ENCODE results near the gene TTLL4. TPM values are rescaled to one million over a fixed set of nuclear protein-coding genes. Genes with fewer than 3 reads are reported as not detected.

Gene TTLL4
- total and polyA plus RNA-seq, 2 of the 8 experiments (the other 6 are each of a cell fraction or from before 2014, with no cell fraction given): 71.1 to 105 TPM

- Histone ChIP-seq H2BK120ac (replicated peaks; ENCODE audit: low read depth, low read length) (no peak overlapping the region), H4K91ac (replicated peaks; ENCODE audit: insufficient read length, low read length) (no peak overlapping the region), H3K4me1 (replicated peaks in 1 of 4; ENCODE audit: control insufficient read depth in 3 of 4, insufficient read depth in 4 of 4, low read length in 3 of 4) (no peaks in the 10 kb centered on the region), H4K8ac (ENCODE audit: extremely low read depth, insufficient read depth, low read length) (no peak overlapping the region), H3K23ac (ENCODE audit: insufficient read length) (no peak overlapping the region), H3K9me3 (ENCODE audit: insufficient read depth in 2 of 2, low read depth in 1 of 2, low read length in 1 of 2) (no peaks in the 10 kb centered on the region), H3K4ac (replicated peaks; ENCODE audit: insufficient read length, low read depth, low read length) (no peak overlapping the region), H3K36me3 (ENCODE audit: control insufficient read depth in 2 of 4, insufficient read depth in 4 of 4, low read length in 3 of 4) (peaks cover 0 to 19% (median 10%) of the 10 kb centered on the region in 4 experiments; a peak in 5 of 8 replicates), H2AK5ac (ENCODE audit: low read depth, low read length) (no peak overlapping the region), H3K4me2 (ENCODE audit: insufficient read depth in 1 of 2, low read depth in 2 of 2, low read length in 2 of 2) (no peak overlapping the region), H3K79me1 (ENCODE audit: low read depth, low read length) (no peaks in the 10 kb centered on the region), H2BK12ac (ENCODE audit: low read depth, low read length) (no peak overlapping the region), H3K56ac (replicated peaks; ENCODE audit: insufficient read length, low read depth, low read length) (no peak overlapping the region), H4K5ac (ENCODE audit: insufficient read length, low read depth, low read length) (no peak overlapping the region), H3K79me2 (ENCODE audit: control insufficient read depth in 1 of 2, insufficient read depth in 2 of 2, low read length in 2 of 2) (no peaks in the 10 kb centered on the region), H3K9ac (replicated peaks in 1 of 4; ENCODE audit: extremely low read depth in 1 of 4, low read depth in 3 of 4, low read length in 3 of 4) (no peak overlapping the region), H2BK15ac (ENCODE audit: low read length) (no peak overlapping the region), H4K20me1 (replicated peaks in 1 of 2; ENCODE audit: control insufficient read depth in 1 of 2, insufficient read depth in 2 of 2, low read length in 2 of 2) (peaks cover 0 to 3% of the 10 kb centered on the region in 2 experiments), H2AFZ (ENCODE audit: low read length) (no peak overlapping the region), H3K27ac (ENCODE audit: low read depth, low read length) (no peak overlapping the region), H2BK20ac (ENCODE audit: low read length) (no peak overlapping the region), H2BK5ac (ENCODE audit: low read depth, low read length) (no peak overlapping the region), H3K23me2 (ENCODE audit: low read depth, low read length) (no peaks in the 10 kb centered on the region), H3K4me3 (ENCODE audit: extremely low read depth in 1 of 4, insufficient read depth in 2 of 4, low read depth in 3 of 4, low read length in 4 of 4) (no peak overlapping the region), H3K27me3 (replicated peaks in 1 of 4; ENCODE audit: control insufficient read depth in 3 of 4, extremely low read depth in 1 of 4, insufficient read depth in 3 of 4, low read length in 3 of 4) (no peaks in the 10 kb centered on the region), H3K18ac (ENCODE audit: extremely low read depth, low read length) (no peak overlapping the region), H3K14ac (ENCODE audit: insufficient read length) (no peak overlapping the region)
- WGBS, 2 experiments (ENCODE audit: extremely low coverage in 1 of 2, insufficient coverage in 1 of 2, insufficient read length in 1 of 2, insufficient replicate concordance in 2 of 2, low coverage in 1 of 2, low lambda C conversion rate in 2 of 2, missing lambda C conversion rate in 1 of 2): 87% methylated on average over 4 of the region's 4 CpGs; no CpG with 5 or more reads in 1 of the 2 experiments
- no peak for FAIRE-seq
- POLR2A ChIA-PET (ENCODE audit: partially characterized antibody): no interaction called here
- CTCF ChIA-PET (ENCODE audit: partially characterized antibody): interaction anchor here (2.1 kb wide), 1 partner anchor 9 kb away, joined by 11 read pairs; no protein-coding TSS in a partner anchor
- no peak for DNase-seq (ENCODE audit: low read depth in 1 of 2, low spot score in 2 of 2)
- no peak for TF ChIP-seq EZH2 (IDR thresholded peaks at IDR 0.05; ENCODE audit: low read depth, low read length, severe bottlenecking)
- no peak for TF ChIP-seq HDAC6 (IDR thresholded peaks at IDR 0.05; ENCODE audit: low read depth, low read length)
- TF ChIP-seq ASH2L (IDR thresholded peaks at IDR 0.05; ENCODE audit: low read length): no peak
- TF ChIP-seq TCF12 (IDR thresholded peaks at IDR 0.05; ENCODE audit: low read depth, low read length): no peak
- TF ChIP-seq NRF1 (IDR thresholded peaks at IDR 0.05; ENCODE audit: low read depth, low read length): no peak
- TF ChIP-seq JUN (IDR thresholded peaks at IDR 0.05; ENCODE audit: low read depth, low read length): no peak
- no peak for TF ChIP-seq ATF2 (IDR thresholded peaks at IDR 0.05; ENCODE audit: low read length)
- no peak for TF ChIP-seq RFX5 (IDR thresholded peaks at IDR 0.05; ENCODE audit: borderline replicate concordance, low read depth, low read length)
- TF ChIP-seq KDM5A (IDR thresholded peaks at IDR 0.05; ENCODE audit: low read length): no peak
- TF ChIP-seq CHD1 (IDR thresholded peaks at IDR 0.05; ENCODE audit: low read depth, low read length): no peak
These were observed 31.5 kb upstream of the TTLL4 start for GRCh38 chr2:218679119-218679518.

All from H1 (cell line).